Activated CD4-positive, alpha-beta memory T cell treated with anti-CD3 and anti-CD28 coated beads for 36 hours (primary cell): Measurements from ENCODE around the gene CTNNBL1. TPM values are rescaled to one million over a fixed set of nuclear protein-coding genes. Genes with fewer than 3 reads are reported as not detected.

ENCODE experiments used
- CTCF ChIA-PET: fragments of 350-600 bp; sonication (Branson Sonifier 250); formaldehyde crosslinking; loops from one replicate; lab custom pipeline; 2021; ENCODE audit warnings: antibody characterized with exemption, inconsistent platforms; lab: Charles Lee
- POLR2A ChIA-PET: fragments of 350-600 bp; sonication (Branson Sonifier 250); formaldehyde crosslinking; loops from one replicate; lab custom pipeline; 2021; ENCODE audit warnings: antibody characterized with exemption; lab: Charles Lee
- DNase-seq: peaks from one replicate; pipeline ENCODE4 v3.0.0-alpha.2; 2020
- H3K27ac Mint-ChIP-seq: one replicate; pipeline ENCODE4 v1.8.0; 2021; ENCODE audit warnings: mixed read lengths
- H3K27me3 Mint-ChIP-seq: one replicate; pipeline ENCODE4 v1.8.0; 2021; ENCODE audit warnings: mixed read lengths
- H3K36me3 Mint-ChIP-seq: one replicate; pipeline ENCODE4 v1.8.0; 2021; ENCODE audit warnings: mixed read lengths
- H3K4me1 Mint-ChIP-seq: one replicate; pipeline ENCODE4 v1.8.0; 2021; ENCODE audit warnings: low read depth, mixed read lengths
- H3K4me3 Mint-ChIP-seq: one replicate; pipeline ENCODE4 v1.8.0; 2021; ENCODE audit warnings: mild to moderate bottlenecking, mixed read lengths
- H3K9me3 Mint-ChIP-seq: one replicate; pipeline ENCODE4 v1.8.0; 2021; ENCODE audit warnings: mixed read lengths
- intact Hi-C: fragments of 100-400 bp; cut with micrococcal nuclease; formaldehyde crosslinking; loops from one replicate; pipeline ENCODE4 v1.15.1; 2023
- total RNA-seq, 2 experiments: library from RNA; stranded (reverse); gene quantifications; one replicate each; pipeline ENCODE4 v1.2.3, GENCODE V29; 2021

CTNNBL1 gene
- total RNA-seq, 2 experiments from 2014 or later = 72.5 to 76.5 TPM

- no peak overlapping the region for H3K27ac Mint-ChIP-seq
- H3K4me3 Mint-ChIP-seq = no peak overlapping the region
- no peak for DNase-seq
- peaks cover 5% of the 10 kb centered on the region for H3K36me3 Mint-ChIP-seq
- intact Hi-C loops = no loop called here
- H3K27me3 Mint-ChIP-seq = no peaks in the 10 kb centered on the region
- POLR2A ChIA-PET = no interaction called here
- no peaks in the 10 kb centered on the region for H3K4me1 Mint-ChIP-seq
- CTCF ChIA-PET = no interaction called here
- no peaks in the 10 kb centered on the region for H3K9me3 Mint-ChIP-seq
Measured at GRCh38 chr20:37876863-37877262, 183.0 kb downstream of the CTNNBL1 start.

GRCh38 chr20:37877832-37878772, 184.3 kb downstream of the CTNNBL1 start:
- ChIA-PET POLR2A (no interaction called here), CTCF (no interaction called here)
- Mint-ChIP-seq H3K36me3 (peaks cover 5% of the 10 kb centered on the region), H3K4me3 (no peak overlapping the region), H3K9me3 (no peaks in the 10 kb centered on the region), H3K27ac (no peak overlapping the region), H3K27me3 (no peaks in the 10 kb centered on the region), H3K4me1 (no peaks in the 10 kb centered on the region)
- intact Hi-C loops = no loop called here
- no peak for DNase-seq

- H3K27me3 Mint-ChIP-seq = no peaks in the 10 kb centered on the region
- H3K4me1 Mint-ChIP-seq = no peaks in the 10 kb centered on the region
- no peaks in the 10 kb centered on the region for H3K9me3 Mint-ChIP-seq
- ChIA-PET CTCF (no interaction called here), POLR2A (no interaction called here)
- H3K27ac Mint-ChIP-seq = no peak overlapping the region
- no peak overlapping the region for H3K4me3 Mint-ChIP-seq
- intact Hi-C loops = no loop called here
- DNase-seq = no peak
- peaks cover 4% of the 10 kb centered on the region for H3K36me3 Mint-ChIP-seq
Measured at GRCh38 chr20:37878835-37879599, 185.2 kb downstream of the CTNNBL1 start.

GRCh38 chr20:37879843-37880242, 186.0 kb downstream of the CTNNBL1 start:
- no peak for DNase-seq
- Mint-ChIP-seq H3K27me3 (no peaks in the 10 kb centered on the region), H3K4me1 (no peaks in the 10 kb centered on the region), H3K36me3 (no peaks in the 10 kb centered on the region), H3K27ac (no peak overlapping the region), H3K4me3 (no peak overlapping the region), H3K9me3 (no peaks in the 10 kb centered on the region)
- ChIA-PET CTCF (no interaction called here), POLR2A (no interaction called here)
- intact Hi-C loops = no loop called here

- Mint-ChIP-seq H3K27ac (no peak overlapping the region), H3K4me1 (no peaks in the 10 kb centered on the region), H3K4me3 (no peak overlapping the region), H3K27me3 (no peaks in the 10 kb centered on the region), H3K36me3 (no peaks in the 10 kb centered on the region), H3K9me3 (no peaks in the 10 kb centered on the region)
- CTCF ChIA-PET = no interaction called here
- intact Hi-C loops = no loop called here
- POLR2A ChIA-PET = no interaction called here
- no peak for DNase-seq
Measured at GRCh38 chr20:37880726-37881591, 187.1 kb downstream of the CTNNBL1 start.

- CTCF ChIA-PET = interaction anchor here (1.3 kb wide), 1 partner anchor 9 kb away, joined by 3 read pairs; no protein-coding TSS in a partner anchor
- Mint-ChIP-seq H3K27ac (no peak overlapping the region), H3K4me1 (no peaks in the 10 kb centered on the region), H3K27me3 (no peaks in the 10 kb centered on the region), H3K9me3 (no peaks in the 10 kb centered on the region), H3K4me3 (no peak overlapping the region), H3K36me3 (no peaks in the 10 kb centered on the region)
- intact Hi-C loops = no loop called here
- POLR2A ChIA-PET = no interaction called here
- no peak for DNase-seq
Measured at GRCh38 chr20:37881601-37882343, 187.9 kb downstream of the CTNNBL1 start.

- H3K27ac Mint-ChIP-seq = no peak overlapping the region
- H3K4me3 Mint-ChIP-seq = no peak overlapping the region
- H3K27me3 Mint-ChIP-seq = no peaks in the 10 kb centered on the region
- no peak for DNase-seq
- H3K36me3 Mint-ChIP-seq = no peaks in the 10 kb centered on the region
- H3K4me1 Mint-ChIP-seq = no peaks in the 10 kb centered on the region
- intact Hi-C loops = no loop called here
- ChIA-PET POLR2A (no interaction called here), CTCF (interaction anchor here (1.3 kb wide), 1 partner anchor 7 kb away, joined by 3 read pairs; no protein-coding TSS in a partner anchor)
- H3K9me3 Mint-ChIP-seq = no peaks in the 10 kb centered on the region
Measured at GRCh38 chr20:37882961-37883712, 189.3 kb downstream of the CTNNBL1 start.

- no peak for DNase-seq
- H3K27ac Mint-ChIP-seq = no peak overlapping the region
- no peaks in the 10 kb centered on the region for H3K27me3 Mint-ChIP-seq
- no peaks in the 10 kb centered on the region for H3K4me1 Mint-ChIP-seq
- no peaks in the 10 kb centered on the region for H3K9me3 Mint-ChIP-seq
- no peaks in the 10 kb centered on the region for H3K36me3 Mint-ChIP-seq
- intact Hi-C loops = no loop called here
- no peak overlapping the region for H3K4me3 Mint-ChIP-seq
- CTCF ChIA-PET = interaction anchor here (1.0 kb wide), 1 partner anchor 13 kb away, joined by 3 read pairs; no protein-coding TSS in a partner anchor
- POLR2A ChIA-PET = no interaction called here
Measured at GRCh38 chr20:37885042-37885441, 191.2 kb downstream of the CTNNBL1 start.

- no peak for DNase-seq
- CTCF ChIA-PET = no interaction called here
- Mint-ChIP-seq H3K4me1 (no peaks in the 10 kb centered on the region), H3K9me3 (no peaks in the 10 kb centered on the region), H3K27ac (no peak overlapping the region), H3K27me3 (no peaks in the 10 kb centered on the region), H3K4me3 (no peak overlapping the region), H3K36me3 (no peaks in the 10 kb centered on the region)
- POLR2A ChIA-PET = no interaction called here
- intact Hi-C loops = no loop called here
Measured at GRCh38 chr20:37885593-37886503, 192.0 kb downstream of the CTNNBL1 start.

- H3K27ac Mint-ChIP-seq = no peak overlapping the region
- H3K4me1 Mint-ChIP-seq = no peaks in the 10 kb centered on the region
- intact Hi-C loops = no loop called here
- ChIA-PET CTCF (no interaction called here), POLR2A (no interaction called here)
- H3K27me3 Mint-ChIP-seq = no peaks in the 10 kb centered on the region
- no peak overlapping the region for H3K4me3 Mint-ChIP-seq
- H3K9me3 Mint-ChIP-seq = no peaks in the 10 kb centered on the region
- DNase-seq = no peak
- no peaks in the 10 kb centered on the region for H3K36me3 Mint-ChIP-seq
Measured at GRCh38 chr20:37886851-37887297, 193.0 kb downstream of the CTNNBL1 start.
